A549 (cell line): ENCODE measurements around the gene CFH.

Experiments
- CHD2 ChIP-seq: fragments of 150-350 bp; IDR thresholded peaks from 2 replicates; pipeline ENCODE4 v1.6.1; 2014; ENCODE audit warnings: low read length; ENCODE audit not compliant: partially characterized antibody
- ELK1 ChIP-seq: fragments of 150-350 bp; IDR thresholded peaks from 2 replicates; pipeline ENCODE4 v1.6.1; 2014; ENCODE audit warnings: low read depth, mild to moderate bottlenecking, low read length
- EP300 ChIP-seq, 2 experiments: fragments of >200 bp; sonication (Bioruptor Twin); formaldehyde crosslinking; IDR thresholded peaks; 2 replicates in 1 of 2; 3 replicates in 1 of 2; pipeline ENCODE4 v1.6.1; 2016 to 2017
- HDAC2 ChIP-seq: fragments of 200-600 bp; sonication (generic); IDR thresholded peaks from 2 replicates; pipeline ENCODE4 v1.6.1; 2016
- MAZ ChIP-seq: fragments of 150-350 bp; IDR thresholded peaks from 2 replicates; pipeline ENCODE4 v1.6.1; 2014; ENCODE audit warnings: antibody characterized with exemption, low read depth, low read length, borderline replicate concordance
- RAD21 ChIP-seq, 2 experiments: fragments of >200 bp in 1 of 2; sonication (Bioruptor Twin) in 1 of 2; formaldehyde crosslinking in 1 of 2; IDR thresholded peaks in 1 of 2; conservative IDR thresholded peaks in 1 of 2; 2 replicates in 1 of 2; 3 replicates in 1 of 2; pipeline ENCODE4 v1.6.1; 2012 to 2018; ENCODE audit warnings: inconsistent platforms in 1 of 2
- TF ChIP-seq, protein P1 (sequence below): fragments of 250-450 bp; sonication (Bioruptor Pico); IDR thresholded peaks from 2 replicates; pipeline ENCODE4 v1.5.0; 2021; ENCODE audit warnings: mild to moderate bottlenecking, moderate library complexity, borderline replicate concordance
- TF ChIP-seq, protein P2 (sequence below): fragments of >200 bp; sonication (Bioruptor Twin); formaldehyde crosslinking; IDR thresholded peaks from 3 replicates; pipeline ENCODE4 v1.5.1; 2016
- TF ChIP-seq, protein P3 (sequence below): fragments of 200-600 bp; sonication (generic); IDR thresholded peaks from 2 replicates; pipeline ENCODE4 v1.6.1; 2016; ENCODE audit warnings: antibody characterized with exemption, mild to moderate bottlenecking, moderate library complexity

DNA sequence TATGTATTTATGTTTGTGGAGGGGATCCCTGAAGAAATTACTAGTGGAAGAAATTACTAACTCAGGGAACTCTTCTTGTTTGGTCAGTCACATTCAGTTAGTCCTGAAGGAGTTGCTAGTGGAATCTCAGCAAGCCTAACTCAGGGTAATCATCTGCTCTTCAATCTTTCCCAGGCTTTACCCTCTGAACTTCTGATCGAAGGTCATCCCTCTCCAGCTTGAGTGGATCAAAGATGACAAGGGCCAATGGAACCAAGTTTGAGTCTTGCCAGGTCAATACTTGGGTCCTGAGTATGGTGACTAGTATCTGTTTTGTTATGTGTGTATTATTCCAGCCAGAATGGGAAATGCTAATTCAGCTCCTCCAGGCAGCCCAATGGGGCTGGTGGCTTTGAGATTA is 49.3 kb downstream of the CFH start:
- TF ChIP-seq, protein P1, sequence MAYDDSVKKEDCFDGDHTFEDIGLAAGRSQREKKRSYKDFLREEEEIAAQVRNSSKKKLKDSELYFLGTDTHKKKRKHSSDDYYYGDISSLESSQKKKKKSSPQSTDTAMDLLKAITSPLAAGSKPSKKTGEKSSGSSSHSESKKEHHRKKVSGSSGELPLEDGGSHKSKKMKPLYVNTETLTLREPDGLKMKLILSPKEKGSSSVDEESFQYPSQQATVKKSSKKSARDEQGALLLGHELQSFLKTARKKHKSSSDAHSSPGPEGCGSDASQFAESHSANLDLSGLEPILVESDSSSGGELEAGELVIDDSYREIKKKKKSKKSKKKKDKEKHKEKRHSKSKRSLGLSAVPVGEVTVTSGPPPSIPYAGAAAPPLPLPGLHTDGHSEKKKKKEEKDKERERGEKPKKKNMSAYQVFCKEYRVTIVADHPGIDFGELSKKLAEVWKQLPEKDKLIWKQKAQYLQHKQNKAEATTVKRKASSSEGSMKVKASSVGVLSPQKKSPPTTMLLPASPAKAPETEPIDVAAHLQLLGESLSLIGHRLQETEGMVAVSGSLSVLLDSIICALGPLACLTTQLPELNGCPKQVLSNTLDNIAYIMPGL: no peak
- TF ChIP-seq ELK1 (no peak), EP300 (IDR thresholded peaks at IDR 0.05) (no peak), CHD2 (no peak), HDAC2 (no peak), MAZ (no peak), RAD21 (conservative IDR thresholded peaks at IDR 0.05 in 1 of 2, IDR thresholded peaks at IDR 0.05 in 1 of 2) (no peak)
- TF ChIP-seq, protein P2, sequence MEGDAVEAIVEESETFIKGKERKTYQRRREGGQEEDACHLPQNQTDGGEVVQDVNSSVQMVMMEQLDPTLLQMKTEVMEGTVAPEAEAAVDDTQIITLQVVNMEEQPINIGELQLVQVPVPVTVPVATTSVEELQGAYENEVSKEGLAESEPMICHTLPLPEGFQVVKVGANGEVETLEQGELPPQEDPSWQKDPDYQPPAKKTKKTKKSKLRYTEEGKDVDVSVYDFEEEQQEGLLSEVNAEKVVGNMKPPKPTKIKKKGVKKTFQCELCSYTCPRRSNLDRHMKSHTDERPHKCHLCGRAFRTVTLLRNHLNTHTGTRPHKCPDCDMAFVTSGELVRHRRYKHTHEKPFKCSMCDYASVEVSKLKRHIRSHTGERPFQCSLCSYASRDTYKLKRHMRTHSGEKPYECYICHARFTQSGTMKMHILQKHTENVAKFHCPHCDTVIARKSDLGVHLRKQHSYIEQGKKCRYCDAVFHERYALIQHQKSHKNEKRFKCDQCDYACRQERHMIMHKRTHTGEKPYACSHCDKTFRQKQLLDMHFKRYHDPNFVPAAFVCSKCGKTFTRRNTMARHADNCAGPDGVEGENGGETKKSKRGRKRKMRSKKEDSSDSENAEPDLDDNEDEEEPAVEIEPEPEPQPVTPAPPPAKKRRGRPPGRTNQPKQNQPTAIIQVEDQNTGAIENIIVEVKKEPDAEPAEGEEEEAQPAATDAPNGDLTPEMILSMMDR: no peak
- TF ChIP-seq, protein P3, sequence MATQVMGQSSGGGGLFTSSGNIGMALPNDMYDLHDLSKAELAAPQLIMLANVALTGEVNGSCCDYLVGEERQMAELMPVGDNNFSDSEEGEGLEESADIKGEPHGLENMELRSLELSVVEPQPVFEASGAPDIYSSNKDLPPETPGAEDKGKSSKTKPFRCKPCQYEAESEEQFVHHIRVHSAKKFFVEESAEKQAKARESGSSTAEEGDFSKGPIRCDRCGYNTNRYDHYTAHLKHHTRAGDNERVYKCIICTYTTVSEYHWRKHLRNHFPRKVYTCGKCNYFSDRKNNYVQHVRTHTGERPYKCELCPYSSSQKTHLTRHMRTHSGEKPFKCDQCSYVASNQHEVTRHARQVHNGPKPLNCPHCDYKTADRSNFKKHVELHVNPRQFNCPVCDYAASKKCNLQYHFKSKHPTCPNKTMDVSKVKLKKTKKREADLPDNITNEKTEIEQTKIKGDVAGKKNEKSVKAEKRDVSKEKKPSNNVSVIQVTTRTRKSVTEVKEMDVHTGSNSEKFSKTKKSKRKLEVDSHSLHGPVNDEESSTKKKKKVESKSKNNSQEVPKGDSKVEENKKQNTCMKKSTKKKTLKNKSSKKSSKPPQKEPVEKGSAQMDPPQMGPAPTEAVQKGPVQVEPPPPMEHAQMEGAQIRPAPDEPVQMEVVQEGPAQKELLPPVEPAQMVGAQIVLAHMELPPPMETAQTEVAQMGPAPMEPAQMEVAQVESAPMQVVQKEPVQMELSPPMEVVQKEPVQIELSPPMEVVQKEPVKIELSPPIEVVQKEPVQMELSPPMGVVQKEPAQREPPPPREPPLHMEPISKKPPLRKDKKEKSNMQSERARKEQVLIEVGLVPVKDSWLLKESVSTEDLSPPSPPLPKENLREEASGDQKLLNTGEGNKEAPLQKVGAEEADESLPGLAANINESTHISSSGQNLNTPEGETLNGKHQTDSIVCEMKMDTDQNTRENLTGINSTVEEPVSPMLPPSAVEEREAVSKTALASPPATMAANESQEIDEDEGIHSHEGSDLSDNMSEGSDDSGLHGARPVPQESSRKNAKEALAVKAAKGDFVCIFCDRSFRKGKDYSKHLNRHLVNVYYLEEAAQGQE: no peak
